ENCODE results near the gene RPS6KA2.

RPS6KA2 gene

GRCh38 chr6:166488076-166488685, 138.9 kb downstream of the RPS6KA2 start:
- peak; percentile 49 to 63 (median 51) for DNase-seq (ENCODE audit: low read depth in 3 of 3)

GRCh38 chr6:166487148-166487547, 139.9 kb downstream of the RPS6KA2 start:
- no peak for DNase-seq (ENCODE audit: low read depth in 3 of 3)

DNA sequence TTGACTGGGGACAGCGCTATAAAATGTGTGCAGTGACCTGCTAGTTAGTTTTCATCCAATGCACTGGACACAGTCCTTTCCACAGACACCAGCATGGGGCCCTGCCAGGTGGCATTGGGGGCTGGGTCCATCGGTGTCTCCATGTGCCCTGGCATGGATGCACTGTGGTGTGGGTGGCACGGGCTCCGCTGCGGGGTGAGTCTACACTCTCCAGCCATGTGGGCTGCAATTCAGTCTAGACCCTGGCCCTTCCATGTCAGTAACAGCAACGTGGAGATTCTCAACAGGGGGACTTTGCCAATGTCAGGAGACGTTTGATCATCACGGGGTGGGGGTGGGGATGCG, 140.5 kb downstream of the RPS6KA2 start:
- DNase-seq (ENCODE audit: low read depth in 3 of 3), result no peak

- no peak for DNase-seq (ENCODE audit: low read depth in 3 of 3)
Measured at GRCh38 chr6:166485651-166486535, 141.2 kb downstream of the RPS6KA2 start.

GRCh38 chr6:166484863-166485262, 142.2 kb downstream of the RPS6KA2 start:
- DNase-seq (ENCODE audit: low read depth in 3 of 3), result no peak

DNA sequence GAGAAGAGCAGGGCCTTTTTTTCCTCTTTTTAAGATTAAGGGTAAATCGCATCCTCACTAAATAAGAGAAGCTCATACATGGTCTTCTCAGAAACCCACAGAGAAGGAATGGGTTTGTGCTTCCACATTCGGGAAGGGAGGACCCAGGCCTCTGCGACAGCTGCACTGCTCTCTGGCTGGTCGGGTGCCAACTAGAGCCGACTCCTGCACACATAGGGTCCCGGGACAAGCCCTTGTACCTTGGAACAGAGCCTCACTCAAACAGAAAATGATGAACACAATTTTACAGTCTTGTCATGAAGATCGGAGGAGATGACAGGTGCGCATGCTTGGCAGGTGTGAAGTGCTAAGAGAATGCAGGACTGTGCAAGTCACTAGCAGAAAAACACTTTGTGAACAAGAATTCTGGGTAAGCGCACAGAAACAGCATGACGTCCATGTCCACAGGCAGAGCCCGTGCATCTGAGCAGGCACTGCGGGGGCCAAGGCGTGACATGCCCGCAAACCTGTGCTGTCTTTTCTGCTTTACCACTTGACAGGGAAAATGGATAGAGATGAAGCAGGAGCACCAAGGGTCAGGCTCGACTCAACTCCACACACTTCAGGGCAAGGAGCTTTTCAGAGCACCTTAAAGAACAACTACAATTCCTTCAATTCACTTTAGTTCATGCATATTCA, 143.3 kb downstream of the RPS6KA2 start:
- no peak for DNase-seq (ENCODE audit: low read depth in 3 of 3)

GRCh38 chr6:166483026-166483425, 144.0 kb downstream of the RPS6KA2 start:
- DNase-seq (ENCODE audit: low read depth in 3 of 3), result no peak

DNA sequence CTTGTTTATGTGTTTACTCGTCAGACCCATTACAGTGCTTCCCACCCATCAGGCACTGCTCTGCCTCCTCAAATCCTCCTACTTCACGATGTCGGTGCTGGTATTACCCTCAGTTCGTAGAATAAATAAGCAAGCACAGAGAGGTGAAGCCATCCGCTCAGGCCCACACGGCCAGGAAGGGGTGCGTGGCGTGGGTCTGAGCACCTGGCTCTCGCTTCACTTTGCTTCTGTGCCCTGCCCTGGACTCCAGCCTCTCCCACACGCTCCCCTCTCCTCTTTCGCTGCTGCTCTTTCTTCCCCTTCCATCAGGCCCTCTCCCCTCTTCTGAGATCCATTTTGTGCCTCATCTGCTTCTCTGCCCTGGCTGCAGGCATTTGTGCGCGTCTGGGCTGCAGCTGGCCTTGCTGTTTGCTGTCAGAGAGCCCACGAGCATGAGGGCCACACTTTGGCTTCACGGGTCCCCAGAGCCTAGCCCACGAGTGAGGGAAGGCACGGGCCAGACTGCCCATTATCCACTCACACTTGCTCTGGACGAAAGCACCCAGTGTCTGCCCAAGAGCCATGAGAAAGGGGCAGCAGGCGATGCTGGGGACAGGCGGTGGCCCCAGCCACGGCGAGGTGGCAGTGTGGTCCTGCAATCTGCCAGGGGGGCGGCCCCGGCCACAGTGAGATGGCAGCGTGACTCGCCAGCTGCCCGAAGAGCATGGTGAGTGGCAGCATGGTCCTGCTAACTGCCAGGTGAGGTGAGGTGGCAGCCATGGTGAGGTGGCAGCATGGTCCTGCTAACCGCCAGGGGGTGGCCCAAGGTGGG, 148.1 kb downstream of the RPS6KA2 start:
- no peak for DNase-seq (ENCODE audit: low read depth in 3 of 3)

- no peak for DNase-seq (ENCODE audit: low read depth in 3 of 3)
Measured at GRCh38 chr6:166477647-166478365, 149.2 kb downstream of the RPS6KA2 start.

- no peak for DNase-seq (ENCODE audit: low read depth in 3 of 3)
Measured at GRCh38 chr6:166476634-166477215, 150.3 kb downstream of the RPS6KA2 start.

DNA sequence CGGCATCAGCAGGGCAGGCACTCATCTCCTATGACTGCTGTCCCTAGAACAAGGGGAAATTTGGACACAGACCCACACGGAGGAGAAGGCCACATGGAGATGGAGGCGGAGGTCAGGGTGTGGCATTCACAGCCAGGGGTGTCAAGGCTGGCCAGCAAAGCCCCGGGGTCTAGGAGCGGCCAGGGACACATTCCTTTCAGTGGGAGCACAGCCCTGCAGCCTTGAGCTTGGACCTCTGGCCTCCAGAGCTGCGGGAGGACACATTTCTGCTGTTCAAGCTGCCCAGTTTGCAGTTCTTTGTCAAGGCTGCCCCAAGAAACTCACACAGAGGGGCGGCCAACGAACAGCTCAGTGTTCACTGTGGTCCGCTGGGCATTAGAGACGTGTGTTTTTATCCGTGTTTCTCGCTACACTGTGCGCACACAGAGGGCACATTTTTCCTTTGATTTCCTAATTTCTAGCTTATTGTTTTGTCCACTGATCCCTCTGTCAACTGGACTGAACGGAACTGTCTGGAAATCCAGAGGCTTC, 150.9 kb downstream of the RPS6KA2 start:
- no peak for DNase-seq (ENCODE audit: low read depth in 3 of 3)

GRCh38 chr6:166474721-166475565, 152.1 kb downstream of the RPS6KA2 start:
- no peak for DNase-seq (ENCODE audit: low read depth in 3 of 3)

DNA sequence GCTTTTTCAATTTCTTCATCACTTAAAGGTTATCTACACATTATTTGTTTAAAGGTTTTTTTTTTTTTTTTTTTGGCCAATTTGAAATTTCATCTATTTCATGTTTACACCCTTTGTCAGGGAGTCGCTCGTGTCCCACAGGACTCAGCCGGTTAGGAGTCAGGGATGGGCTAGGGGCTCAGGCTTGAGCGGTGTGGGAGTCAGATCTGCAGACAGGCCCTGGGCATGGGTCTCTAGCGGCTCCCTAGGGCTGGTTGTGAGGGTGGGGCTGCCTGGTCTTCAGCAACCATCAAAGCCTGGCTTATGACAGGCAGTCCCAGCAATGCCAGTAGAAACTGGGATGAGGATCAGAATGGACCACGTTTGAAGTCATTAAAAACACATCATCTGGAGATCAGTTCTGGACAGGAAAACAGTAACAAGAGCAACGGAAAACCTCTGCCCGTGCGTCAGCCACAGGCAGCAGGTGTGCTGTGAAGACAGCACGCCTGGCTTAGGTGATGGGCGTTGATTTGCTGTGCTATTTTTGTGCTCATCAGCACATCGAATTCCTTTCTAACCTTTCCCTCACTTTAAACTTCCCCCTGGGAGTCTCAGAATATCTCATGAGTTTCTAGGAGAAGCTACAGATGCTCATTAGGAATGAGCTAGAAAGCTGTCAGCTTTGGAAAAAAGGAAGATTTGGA, 153.0 kb downstream of the RPS6KA2 start:
- no peak for DNase-seq (ENCODE audit: low read depth in 3 of 3)

DNA sequence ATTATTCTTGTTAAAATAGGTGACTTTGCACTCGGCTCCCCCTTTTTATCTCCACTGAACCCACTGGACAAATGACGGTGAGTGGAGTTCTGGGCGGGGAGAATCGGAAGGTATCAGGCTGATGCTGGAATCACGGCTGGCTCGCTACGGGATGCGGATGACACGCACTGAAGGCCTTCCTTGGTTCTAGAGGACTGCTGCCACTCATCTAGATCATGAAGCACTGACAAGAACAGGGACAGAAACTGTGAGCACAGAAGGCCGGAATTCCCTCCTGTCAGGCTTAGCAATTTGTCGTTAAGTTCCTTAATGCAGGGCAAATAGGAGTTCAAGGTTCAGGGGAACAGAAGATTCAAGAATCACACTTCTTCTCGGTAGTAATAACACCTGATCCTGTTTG, 154.4 kb downstream of the RPS6KA2 start:
- DNase-seq (ENCODE audit: low read depth in 3 of 3), result no peak

DNA sequence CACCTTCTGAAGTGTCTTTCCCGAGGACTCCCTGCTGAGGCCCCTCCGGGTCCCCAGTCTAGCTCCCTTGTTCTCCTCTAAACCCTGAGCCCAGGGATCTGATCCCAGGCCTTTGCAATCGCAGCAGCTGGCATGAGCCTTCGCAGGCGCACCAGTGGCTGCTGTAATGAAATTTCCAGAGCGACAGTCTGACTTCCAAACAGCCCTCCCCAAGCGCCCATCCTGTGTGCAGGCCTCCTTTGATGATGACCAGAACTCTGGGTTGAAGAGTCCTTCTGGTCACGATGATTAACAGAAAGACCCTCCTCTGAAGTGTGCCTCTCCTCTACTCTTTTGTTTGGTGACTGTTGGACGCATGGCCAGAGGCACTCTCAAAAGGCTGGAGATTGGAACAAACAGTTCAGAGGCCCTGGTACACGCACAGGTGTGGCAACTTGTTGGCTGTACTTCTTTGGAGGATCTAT, 155.2 kb downstream of the RPS6KA2 start:
- no peak for DNase-seq (ENCODE audit: low read depth in 3 of 3)

GRCh38 chr6:166470863-166471410, 156.1 kb downstream of the RPS6KA2 start:
- no peak for DNase-seq (ENCODE audit: low read depth in 3 of 3)

DNA sequence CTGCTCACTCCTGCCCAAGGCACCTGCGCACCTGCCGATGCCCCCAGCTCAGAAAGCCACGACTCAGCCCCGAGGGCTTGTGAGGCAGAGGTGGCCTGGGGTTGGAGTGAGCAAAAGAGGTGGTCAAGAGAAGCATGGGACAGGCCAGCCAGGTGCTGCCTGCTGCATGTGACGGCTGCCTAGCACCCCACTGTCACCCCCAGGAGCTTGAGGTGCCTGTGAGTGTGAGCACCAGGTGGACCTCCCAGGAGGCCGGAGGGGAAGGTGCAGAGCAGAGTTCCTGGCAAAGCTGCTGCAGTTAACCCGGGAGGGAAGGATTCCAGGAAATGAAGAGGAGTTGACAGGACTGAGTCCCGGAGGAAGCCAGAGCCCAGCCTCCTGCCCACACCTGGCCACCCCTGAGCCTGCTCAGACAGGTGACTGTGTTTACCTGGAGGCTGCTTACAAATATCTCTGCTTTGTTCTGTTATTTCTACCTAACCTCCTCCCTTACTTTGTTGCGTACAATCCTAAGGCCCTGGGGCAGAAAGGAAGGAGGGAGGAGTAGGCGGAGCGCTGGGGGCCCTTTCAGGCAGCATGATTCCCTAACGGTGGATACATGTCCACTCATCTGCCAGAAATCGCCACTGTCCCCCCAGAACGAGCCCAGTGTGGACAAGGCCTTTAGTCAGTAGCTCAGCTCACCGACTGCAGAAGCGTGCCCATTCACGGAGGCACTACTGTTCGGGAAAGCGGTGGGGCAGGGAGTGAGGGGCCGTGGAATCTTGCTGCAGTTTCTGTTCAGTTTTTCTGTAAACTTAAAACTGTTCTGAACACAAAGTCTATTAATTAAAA, 156.8 kb downstream of the RPS6KA2 start:
- no peak for DNase-seq (ENCODE audit: low read depth in 3 of 3)

Measured in stimulated activated CD4-positive, alpha-beta T cell treated with anti-CD3 and anti-CD28 coated beads, TNF-alpha, amount 100 ng/mL, for 24 hours (primary cell).